Right cardiac atrium (tissue), 5 donors: ENCODE data around the gene PDLIM3. TPM values are rescaled to one million over a fixed set of nuclear protein-coding genes. Genes with fewer than 3 reads are reported as not detected.

Experiments
- ATAC-seq, 2 donors: fragments of 200-7000 bp; cut with Tn5 transposase; one replicate each; pipeline versions ENCODE4 v1.8.0 to v1.9.1; 2020; ENCODE audit warnings: moderate library complexity in 2 of 2, mild to moderate bottlenecking in 1 of 2
- DNase-seq, 3 donors: peaks; one replicate each; pipeline ENCODE4 v3.0.0-alpha.2; 2020
- H3K27ac ChIP-seq: one replicate; pipeline ENCODE4 v1.5.1; 2013; ENCODE audit warnings: mild to moderate bottlenecking, low read length, control low read depth, moderate library complexity
- H3K27me3 ChIP-seq: one replicate; pipeline ENCODE4 v1.6.1; 2013; ENCODE audit not compliant: control insufficient read depth, insufficient read depth
- H3K4me1 ChIP-seq: one replicate; pipeline ENCODE4 v1.6.1; 2013; ENCODE audit warnings: low read length; ENCODE audit not compliant: control insufficient read depth, insufficient read depth
- H3K4me3 ChIP-seq: one replicate; pipeline ENCODE4 v1.5.1; 2013; ENCODE audit warnings: low read length, control low read depth
- H3K9me3 ChIP-seq: one replicate; pipeline ENCODE4 v1.6.1; 2013; ENCODE audit warnings: low read length; ENCODE audit not compliant: control insufficient read depth
- WGBS: extraction: QIAGEN DNeasy Blood & Tissue Kit; methylation state at CpG from one replicate; pipeline ENCODE4 v1.1.7; 2013; 5-methylcytosine and 5-hydroxymethylcytosine counted together
- intact Hi-C, 4 donors: fragments of 100-400 bp; cut with DNase I; formaldehyde crosslinking; loops; one replicate each; pipeline versions ENCODE4 v1.11.0 to v1.14.0; 2022 to 2023
- polyA plus RNA-seq: library from polyadenylated mRNA; stranded (reverse); fragments of 200-250 nt; gene quantifications from one replicate; pipeline ENCODE4 v1.2.3, GENCODE V29; 2013
- total RNA-seq, 4 donors: library from RNA; stranded (reverse); fragmentation: NEBNext Ultra II Directional; extraction: Animal tissue kit (Norgen Biotek cat#: 25700); gene quantifications; one replicate each; pipeline ENCODE4 v1.2.1, GENCODE V29; 2021
- donor health status: healthy with polysubstance abuse.
- donor health status: DM: no; HTN: yes; CAD: no.
- donor health status: DM: no; HTN: no; CAD: no.
- donor health status: DM: no; HTN: yes; CAD: no; lungs with severe emphysema.
- donor health status: DM: yes; HTN: yes; CAD: no.

The PDLIM3 gene
- total and polyA plus RNA-seq, 5 donors, result 267 to 965 (median 314) TPM

DNA sequence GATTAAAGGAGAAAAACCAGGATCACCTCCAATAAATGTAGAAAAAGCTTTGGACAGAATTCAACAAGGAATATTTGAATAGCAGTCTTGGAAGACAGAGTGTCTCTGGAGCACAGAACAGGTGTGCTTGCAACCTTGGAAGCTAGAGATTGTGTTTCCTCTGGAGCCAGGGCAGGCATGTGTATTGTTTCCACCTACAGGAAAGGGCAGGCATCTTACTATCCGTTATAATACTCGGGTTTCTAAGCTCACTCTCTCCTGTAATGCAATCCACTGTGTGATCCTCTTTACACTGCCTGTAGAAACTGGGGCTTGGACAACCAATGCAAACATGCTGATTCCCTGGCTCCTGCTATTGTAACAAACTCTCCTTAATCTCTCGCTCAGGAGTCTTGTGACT is 78.2 kb downstream of the PDLIM3 start:
- DNase-seq, result no peak
- Histone ChIP-seq H3K27me3 (no peaks in the 10 kb centered on the region), H3K4me1 (no peaks in the 10 kb centered on the region), H3K9me3 (no peaks in the 10 kb centered on the region), H3K27ac (no peak overlapping the region), H3K4me3 (no peak overlapping the region)
- no peak for ATAC-seq
- 54% methylated on average over 3 of the region's 3 CpGs for WGBS
- intact Hi-C loops, result no loop called here

DNA sequence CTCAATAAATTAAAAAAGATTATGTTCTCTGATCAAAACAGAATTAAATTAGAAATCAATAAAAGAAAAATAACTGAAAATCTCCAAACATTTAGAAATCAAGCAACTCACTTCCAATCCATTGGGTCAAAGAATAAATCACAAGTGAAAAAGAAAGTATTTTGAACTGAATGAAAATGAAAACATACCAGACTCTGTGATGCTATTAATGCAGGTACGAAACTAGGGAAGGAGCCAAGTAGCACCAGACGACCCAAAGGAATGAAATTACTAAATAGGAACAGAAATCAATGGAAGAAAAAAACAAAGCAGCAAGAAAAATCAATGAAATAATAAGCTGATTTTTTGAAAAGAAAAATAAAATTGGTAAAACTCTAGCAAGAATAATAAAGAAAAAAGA is 79.2 kb downstream of the PDLIM3 start:
- Histone ChIP-seq H3K4me1 (no peaks in the 10 kb centered on the region), H3K27me3 (no peaks in the 10 kb centered on the region), H3K4me3 (no peak overlapping the region), H3K9me3 (no peaks in the 10 kb centered on the region), H3K27ac (no peak overlapping the region)
- 48% methylated on average over 2 of the region's 2 CpGs for WGBS
- ATAC-seq (no peak), DNase-seq (no peak)
- intact Hi-C loops, result no loop called here

Other genes with a start within 250 kb of the PDLIM3 start
- 1 to 10 TPM; 1.6 to 2.9 (median 2.2) TPM for gene LRP2BP, start 139.6 kb downstream of the PDLIM3 start, total RNA-seq
- gene LRP2BP, start 139.6 kb downstream of the PDLIM3 start, polyA plus RNA-seq, result 1.3 TPM
- gene ANKRD37, start 138.7 kb downstream of the PDLIM3 start, total RNA-seq, result 10 to 100 TPM; 11.6 to 14.4 (median 12.4) TPM
- gene ANKRD37, start 138.7 kb downstream of the PDLIM3 start, polyA plus RNA-seq, result 24.8 TPM
- 10 to 100 TPM; 45.5 to 56.9 (median 52.2) TPM for gene UFSP2, start 109.5 kb downstream of the PDLIM3 start, total RNA-seq
- gene UFSP2, start 109.5 kb downstream of the PDLIM3 start, polyA plus RNA-seq, result 34.3 TPM
- 1 to 10 TPM; 1.4 to 3.7 (median 2.8) TPM for gene CCDC110, start 63.8 kb downstream of the PDLIM3 start, total RNA-seq
- 1.3 TPM for gene CCDC110, start 63.8 kb downstream of the PDLIM3 start, polyA plus RNA-seq